KOPT-K1 (cell line): Measurements from ENCODE around the gene DUSP21.
"Not testable (repeated sequence)": the region's sequence is repeated elsewhere in the genome, so short reads cannot be mapped to it uniquely, and the experiment has no call there.

Experiments
- H3K27ac ChIP-seq: fragments of 200-600 bp; sonication (generic); 2 replicates; pipeline ENCODE4 v1.5.1; 2016; ENCODE audit warnings: antibody characterized with exemption, mild to moderate bottlenecking, low read depth, low read length; ENCODE audit not compliant: poor library complexity, severe bottlenecking
- H3K36me3 ChIP-seq: fragments of 200-600 bp; sonication (generic); 2 replicates; pipeline ENCODE4 v1.5.1; 2017; ENCODE audit warnings: antibody characterized with exemption, mild to moderate bottlenecking, low read length, moderate library complexity; ENCODE audit not compliant: insufficient read depth
- H3K9me3 ChIP-seq: fragments of 200-600 bp; sonication (generic); 2 replicates; pipeline ENCODE4 v1.5.1; 2017; ENCODE audit warnings: antibody characterized with exemption, low read length, mild to moderate bottlenecking; ENCODE audit not compliant: insufficient read depth, poor library complexity, severe bottlenecking

Gene DUSP21

DNA sequence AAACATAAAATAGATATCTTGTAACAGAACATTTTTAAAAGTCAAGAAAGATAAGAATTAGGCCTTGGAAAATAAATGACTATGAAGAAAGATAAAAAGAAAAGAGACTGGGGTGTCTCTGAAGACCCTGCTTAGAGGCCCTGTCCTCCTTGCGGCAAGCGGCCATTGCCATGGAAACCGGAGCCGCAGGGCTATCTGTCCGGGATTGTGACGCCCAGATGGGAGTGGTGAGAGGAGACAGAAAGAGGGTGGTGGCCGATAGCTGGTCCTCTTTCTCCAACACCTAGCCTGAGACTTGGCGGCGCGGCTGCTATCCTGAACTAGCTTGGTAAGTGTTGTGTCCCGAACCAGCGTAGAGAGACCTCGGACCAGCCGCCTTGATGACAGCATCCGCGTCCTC is at the start of gene DUSP21:
DUSP21 (plus strand) TSS at position 269 of the 400 bp plus-strand sequence; CDS start at position 381, 112 bp downstream.
- Histone ChIP-seq H3K36me3 (no peaks in the 10 kb centered on the region), H3K27ac (no peak within 1 kb of the TSS), H3K9me3 (no peaks in the 10 kb centered on the region)

GRCh38 chrX:44795945-44796450 is 47.8 kb upstream of the DUSP21 start:
- H3K36me3 ChIP-seq, result no peaks in the 10 kb centered on the region
- H3K27ac ChIP-seq, result no peak overlapping the region
- no peaks in the 10 kb centered on the region for H3K9me3 ChIP-seq

GRCh38 chrX:44802613-44803012 is 41.2 kb upstream of the DUSP21 start:
- Histone ChIP-seq H3K9me3 (no peaks in the 10 kb centered on the region), H3K27ac (no peak overlapping the region), H3K36me3 (no peaks in the 10 kb centered on the region)

GRCh38 chrX:44815681-44816080 is 28.1 kb upstream of the DUSP21 start:
- H3K36me3 ChIP-seq, result no peaks in the 10 kb centered on the region
- no peaks in the 10 kb centered on the region for H3K9me3 ChIP-seq
- no peak overlapping the region for H3K27ac ChIP-seq

GRCh38 chrX:44816367-44816766 is 27.5 kb upstream of the DUSP21 start:
- H3K9me3 ChIP-seq, result no peaks in the 10 kb centered on the region
- no peaks in the 10 kb centered on the region for H3K36me3 ChIP-seq
- no peak overlapping the region for H3K27ac ChIP-seq

- no peaks in the 10 kb centered on the region for H3K9me3 ChIP-seq
- no peaks in the 10 kb centered on the region for H3K36me3 ChIP-seq
- H3K27ac ChIP-seq, result no peak overlapping the region
These were observed 26.8 kb upstream of the DUSP21 start for GRCh38 chrX:44817029-44817428.

DNA sequence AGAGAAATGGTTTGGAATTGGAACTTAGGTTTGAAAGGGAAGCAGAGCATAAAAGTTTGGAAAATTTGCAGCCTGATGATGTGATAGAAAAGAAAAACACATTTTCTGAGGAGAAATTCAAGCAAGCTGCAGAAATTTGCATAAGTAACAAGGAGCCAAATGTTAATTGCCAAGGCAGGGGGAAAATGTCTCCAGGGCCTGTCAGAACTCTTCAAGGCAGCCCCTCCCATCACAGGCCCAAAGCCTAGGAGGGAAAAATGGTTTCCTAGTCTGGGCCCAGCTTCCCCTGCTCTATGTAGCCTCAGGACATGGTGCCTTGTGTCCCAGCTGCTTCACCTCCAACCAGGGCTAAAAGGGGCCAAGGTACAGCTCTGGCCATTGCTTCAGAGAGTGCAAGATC is 21.2 kb upstream of the DUSP21 start:
- H3K36me3 ChIP-seq, result no peaks in the 10 kb centered on the region
- H3K9me3 ChIP-seq, result no peaks in the 10 kb centered on the region
- H3K27ac ChIP-seq, result no peak overlapping the region

- not testable (repeated sequence) for H3K9me3 ChIP-seq, H3K27ac ChIP-seq, H3K36me3 ChIP-seq
These were observed 20.6 kb upstream of the DUSP21 start for GRCh38 chrX:44823193-44823592.

GRCh38 chrX:44828008-44828605 is 15.7 kb upstream of the DUSP21 start:
- H3K27ac ChIP-seq, result no peak overlapping the region
- H3K36me3 ChIP-seq, result no peaks in the 10 kb centered on the region
- no peaks in the 10 kb centered on the region for H3K9me3 ChIP-seq

GRCh38 chrX:44829832-44830231 is 14.0 kb upstream of the DUSP21 start:
- Histone ChIP-seq H3K36me3 (no peaks in the 10 kb centered on the region), H3K9me3 (no peaks in the 10 kb centered on the region), H3K27ac (no peak overlapping the region)

DNA sequence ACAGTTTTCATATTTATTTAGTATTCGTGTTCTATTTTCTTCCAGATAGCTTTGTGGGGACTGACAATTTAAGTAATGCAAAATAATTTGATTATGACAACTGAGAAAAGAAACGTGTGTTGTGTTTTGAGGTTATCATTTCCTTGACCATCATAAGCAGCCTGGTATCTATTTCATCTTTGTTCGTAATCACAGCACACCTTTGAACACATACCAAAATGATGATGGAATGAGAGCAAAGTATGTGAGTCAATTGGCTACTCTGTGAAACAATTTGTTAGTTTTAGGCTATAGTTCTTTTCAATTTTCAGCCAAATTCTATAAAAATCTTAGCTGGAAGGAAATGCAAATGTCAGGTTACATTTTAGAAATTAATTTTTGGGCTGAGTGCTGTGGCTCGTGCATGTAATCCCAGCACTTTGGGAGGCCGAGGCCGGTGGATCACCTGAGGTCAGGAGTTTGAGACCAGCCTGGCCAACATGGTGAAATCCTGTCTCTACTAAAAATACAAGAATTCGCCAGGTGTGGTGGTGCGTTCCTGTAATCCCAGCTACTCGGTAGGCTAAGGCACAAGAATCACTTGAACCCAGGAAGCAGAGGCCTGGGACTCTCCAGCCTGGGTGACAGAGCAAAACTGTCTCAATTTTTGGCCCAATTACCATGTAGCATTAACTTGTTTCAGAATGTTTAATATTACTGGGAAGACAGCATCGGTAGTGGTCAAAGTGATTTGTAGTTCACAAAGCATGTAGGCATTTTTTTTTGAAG is 1.1 kb upstream of the DUSP21 start:
- no peaks in the 10 kb centered on the region for H3K9me3 ChIP-seq
- H3K27ac ChIP-seq, result no peak overlapping the region
- H3K36me3 ChIP-seq, result no peaks in the 10 kb centered on the region

GRCh38 chrX:44843318-44843702 is 511 bp upstream of the DUSP21 start:
- Histone ChIP-seq H3K9me3 (no peaks in the 10 kb centered on the region), H3K36me3 (no peaks in the 10 kb centered on the region), H3K27ac (no peak overlapping the region)

GRCh38 chrX:44844204-44844603 is 383 bp downstream of the DUSP21 start:
- Histone ChIP-seq H3K9me3 (no peaks in the 10 kb centered on the region), H3K27ac (no peak overlapping the region), H3K36me3 (no peaks in the 10 kb centered on the region)

DNA sequence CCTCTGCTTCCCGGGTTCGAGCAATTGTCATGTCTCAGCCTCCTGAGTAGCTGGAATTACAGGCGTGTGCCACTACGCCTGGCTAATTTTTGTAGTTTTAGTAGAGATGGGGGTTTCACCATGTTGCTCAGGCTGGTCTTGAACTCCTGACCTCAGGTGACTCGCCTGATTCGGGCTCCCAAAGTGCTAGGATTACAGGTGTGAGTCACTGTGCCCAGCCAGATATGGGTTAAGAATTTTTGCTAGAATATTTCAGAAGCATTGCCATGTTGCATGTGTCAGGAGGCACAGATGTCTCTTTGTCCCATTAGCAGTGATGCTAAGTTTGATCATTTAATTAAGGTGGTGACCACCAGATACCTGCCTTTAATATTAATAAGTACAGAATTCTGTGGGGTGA is 7.1 kb downstream of the DUSP21 start:
- not testable (repeated sequence) for H3K27ac ChIP-seq, H3K9me3 ChIP-seq, H3K36me3 ChIP-seq

- Histone ChIP-seq H3K27ac (no peak overlapping the region), H3K36me3 (no peaks in the 10 kb centered on the region), H3K9me3 (no peaks in the 10 kb centered on the region)
These were observed 27.4 kb downstream of the DUSP21 start for GRCh38 chrX:44871114-44871645.
